OCI-LY1 (cell line): ENCODE results near the gene C19orf85.

Experiments used
- H2AFZ ChIP-seq: fragments of 200-600 bp; sonication (generic), shearing (Covaris generic); 2 replicates; pipeline ENCODE4 v1.6.0; 2014; ENCODE audit warnings: antibody characterized with exemption, mild to moderate bottlenecking, low read length
- H3F3A ChIP-seq: fragments of 200-600 bp; sonication (generic), shearing (Covaris generic); 2 replicates; pipeline ENCODE4 v1.6.0; 2014; ENCODE audit warnings: mild to moderate bottlenecking, antibody characterized with exemption, low read length, moderate library complexity; ENCODE audit not compliant: insufficient read depth
- H3K27ac ChIP-seq: fragments of 200-600 bp; sonication (generic); 2 replicates; pipeline ENCODE4 v1.5.1; 2014; ENCODE audit warnings: low read length, mixed run types, mild to moderate bottlenecking, low read depth; ENCODE audit not compliant: poor library complexity, severe bottlenecking
- H3K27me3 ChIP-seq: fragments of 200-600 bp; sonication (generic); 2 replicates; pipeline ENCODE4 v1.6.0; 2014; ENCODE audit warnings: antibody characterized with exemption, mild to moderate bottlenecking, low read length, moderate library complexity; ENCODE audit not compliant: insufficient read depth
- H3K36me3 ChIP-seq: fragments of 200-600 bp; sonication (generic); 2 replicates; pipeline ENCODE4 v1.6.1; 2014; ENCODE audit warnings: mild to moderate bottlenecking, antibody characterized with exemption, low read length, moderate library complexity, mixed read lengths; ENCODE audit not compliant: insufficient read depth
- H3K4me1 ChIP-seq: fragments of 200-600 bp; sonication (generic); 2 replicates; pipeline ENCODE4 v1.5.1; 2014; ENCODE audit warnings: mild to moderate bottlenecking, low read length, moderate library complexity; ENCODE audit not compliant: insufficient read depth, severe bottlenecking
- H3K4me2 ChIP-seq: fragments of 200-600 bp; sonication (generic), shearing (Covaris generic); 2 replicates; pipeline ENCODE4 v1.6.1; 2014; ENCODE audit warnings: low read length
- H3K4me3 ChIP-seq: fragments of 200-600 bp; sonication (generic); 2 replicates; pipeline ENCODE4 v1.5.1; 2014; ENCODE audit warnings: low read length, low read depth, mild to moderate bottlenecking, mixed read lengths; ENCODE audit not compliant: poor library complexity, severe bottlenecking
- H3K79me2 ChIP-seq: fragments of 200-600 bp; shearing (Covaris generic); 2 replicates; pipeline ENCODE4 v1.6.1; 2016; ENCODE audit warnings: mixed run types, low read length, mixed read lengths; ENCODE audit not compliant: insufficient read depth
- H3K9ac ChIP-seq: fragments of 200-600 bp; sonication (generic), shearing (Covaris generic); 2 replicates; pipeline ENCODE4 v1.6.1; 2014; ENCODE audit warnings: mild to moderate bottlenecking, low read length, mixed read lengths
- H3K9me2 ChIP-seq: fragments of 200-600 bp; sonication (generic), shearing (Covaris generic); 2 replicates; pipeline ENCODE4 v1.6.1; 2014; ENCODE audit warnings: low read depth, mild to moderate bottlenecking, low read length, mixed read lengths
- H3K9me3 ChIP-seq: fragments of 200-600 bp; shearing (Covaris generic); 2 replicates; pipeline ENCODE4 v1.6.1; 2014; ENCODE audit warnings: low read length, mixed read lengths
- H4K20me1 ChIP-seq: fragments of 200-600 bp; sonication (generic), shearing (Covaris generic); 2 replicates; pipeline ENCODE4 v1.6.0; 2016; ENCODE audit warnings: mild to moderate bottlenecking, low read length; ENCODE audit not compliant: insufficient read depth
- CTCF ChIP-seq: fragments of 200-600 bp; sonication (generic), shearing (Covaris generic); IDR thresholded peaks from 2 replicates; pipeline ENCODE4 v1.5.1; 2017; ENCODE audit warnings: mild to moderate bottlenecking, antibody characterized with exemption, low read length, moderate library complexity, mixed read lengths
- EZH2 ChIP-seq: fragments of 200-600 bp; sonication (generic), shearing (Covaris generic); IDR thresholded peaks from 2 replicates; pipeline ENCODE4 v1.8.0; 2017; ENCODE audit warnings: borderline replicate concordance, mixed run types, mild to moderate bottlenecking, antibody characterized with exemption, low read length, moderate library complexity, mixed read lengths

Gene C19orf85

GRCh38 chr19:55443824-55444480, 20.6 kb downstream of the C19orf85 start:
- Histone ChIP-seq H3K9me3 (no peaks in the 10 kb centered on the region), H3K9me2 (no peaks in the 10 kb centered on the region), H3K9ac (no peak overlapping the region), H3K4me3 (no peak overlapping the region), H2AFZ (no peak overlapping the region), H3K79me2 (no peaks in the 10 kb centered on the region), H3K27me3 (no peaks in the 10 kb centered on the region), H3K27ac (no peak overlapping the region), H3K4me2 (no peak overlapping the region), H3F3A (no peaks in the 10 kb centered on the region), H3K4me1 (no peaks in the 10 kb centered on the region), H4K20me1 (no peaks in the 10 kb centered on the region), H3K36me3 (no peaks in the 10 kb centered on the region)
- TF ChIP-seq CTCF (no peak), EZH2 (no peak)

GRCh38 chr19:55443045-55443823, 21.3 kb downstream of the C19orf85 start, which contains the start of gene SHISA7:
Gene SHISA7, minus strand, starts transcription at chr19:55443300. Its CDS starts 437 bp downstream, at chr19:55442863.
- Histone ChIP-seq H3K36me3 (no peaks in the 10 kb centered on the region), H3K27me3 (no peaks in the 10 kb centered on the region), H3K9me2 (no peaks in the 10 kb centered on the region), H3K79me2 (no peaks in the 10 kb centered on the region), H3K4me3 (no peak within 1 kb of the TSS), H2AFZ (no peak within 1 kb of the TSS), H3K4me2 (no peak within 1 kb of the TSS), H4K20me1 (no peaks in the 10 kb centered on the region), H3K9me3 (no peaks in the 10 kb centered on the region), H3K27ac (no peak within 1 kb of the TSS), H3F3A (no peaks in the 10 kb centered on the region), H3K4me1 (no peaks in the 10 kb centered on the region), H3K9ac (no peak within 1 kb of the TSS)
- TF ChIP-seq EZH2 (no peak), CTCF (no peak)

GRCh38 chr19:55442372-55442961, 22.1 kb downstream of the C19orf85 start:
- Histone ChIP-seq H3K4me2 (no peak overlapping the region), H3K9ac (no peak overlapping the region), H3K27ac (no peak overlapping the region), H3K27me3 (no peaks in the 10 kb centered on the region), H3K4me3 (no peak overlapping the region), H3K9me3 (no peaks in the 10 kb centered on the region), H2AFZ (no peak overlapping the region), H3F3A (no peaks in the 10 kb centered on the region), H4K20me1 (no peaks in the 10 kb centered on the region), H3K36me3 (no peaks in the 10 kb centered on the region), H3K9me2 (no peaks in the 10 kb centered on the region), H3K4me1 (no peaks in the 10 kb centered on the region), H3K79me2 (no peaks in the 10 kb centered on the region)
- TF ChIP-seq CTCF: no peak
- no peak for TF ChIP-seq EZH2
